Right cardiac atrium (tissue), 5 donors: ENCODE results near the gene OR9A4. TPM values are rescaled to one million over a fixed set of nuclear protein-coding genes. Genes with fewer than 3 reads are reported as not detected.

ENCODE experiments used
- ATAC-seq, 2 donors: fragments of 200-7000 bp; cut with Tn5 transposase; one replicate each; pipeline versions ENCODE4 v1.8.0 to v1.9.1; 2020; ENCODE audit warnings: moderate library complexity in 2 of 2, mild to moderate bottlenecking in 1 of 2
- DNase-seq, 3 donors: peaks; one replicate each; pipeline ENCODE4 v3.0.0-alpha.2; 2020
- H3K27ac ChIP-seq: one replicate; pipeline ENCODE4 v1.5.1; 2013; ENCODE audit warnings: mild to moderate bottlenecking, low read length, control low read depth, moderate library complexity
- H3K27me3 ChIP-seq: one replicate; pipeline ENCODE4 v1.6.1; 2013; ENCODE audit not compliant: control insufficient read depth, insufficient read depth
- H3K4me1 ChIP-seq: one replicate; pipeline ENCODE4 v1.6.1; 2013; ENCODE audit warnings: low read length; ENCODE audit not compliant: control insufficient read depth, insufficient read depth
- H3K4me3 ChIP-seq: one replicate; pipeline ENCODE4 v1.5.1; 2013; ENCODE audit warnings: low read length, control low read depth
- H3K9me3 ChIP-seq: one replicate; pipeline ENCODE4 v1.6.1; 2013; ENCODE audit warnings: low read length; ENCODE audit not compliant: control insufficient read depth
- WGBS: extraction: QIAGEN DNeasy Blood & Tissue Kit; methylation state at CpG from one replicate; pipeline ENCODE4 v1.1.7; 2013; 5-methylcytosine and 5-hydroxymethylcytosine counted together
- intact Hi-C, 4 donors: fragments of 100-400 bp; cut with DNase I; formaldehyde crosslinking; loops; one replicate each; pipeline versions ENCODE4 v1.11.0 to v1.14.0; 2022 to 2023
- long read RNA-seq, 4 donors: library from polyadenylated mRNA; unstranded; transcript quantifications; one replicate each; pipeline ENCODE4 v2.0.0, GENCODE V29; 2020 to 2021
- polyA plus RNA-seq: library from polyadenylated mRNA; stranded (reverse); fragments of 200-250 nt; gene quantifications from one replicate; pipeline ENCODE4 v1.2.3, GENCODE V29; 2013
- total RNA-seq, 4 donors: library from RNA; stranded (reverse); fragmentation: NEBNext Ultra II Directional; extraction: Animal tissue kit (Norgen Biotek cat#: 25700); gene quantifications; one replicate each; pipeline ENCODE4 v1.2.1, GENCODE V29; 2021
- donor health status: healthy with polysubstance abuse.
- donor health status: DM: no; HTN: yes; CAD: no.
- donor health status: DM: no; HTN: no; CAD: no.
- donor health status: DM: no; HTN: yes; CAD: no; lungs with severe emphysema.
- donor health status: DM: yes; HTN: yes; CAD: no.

Gene OR9A4, protein sequence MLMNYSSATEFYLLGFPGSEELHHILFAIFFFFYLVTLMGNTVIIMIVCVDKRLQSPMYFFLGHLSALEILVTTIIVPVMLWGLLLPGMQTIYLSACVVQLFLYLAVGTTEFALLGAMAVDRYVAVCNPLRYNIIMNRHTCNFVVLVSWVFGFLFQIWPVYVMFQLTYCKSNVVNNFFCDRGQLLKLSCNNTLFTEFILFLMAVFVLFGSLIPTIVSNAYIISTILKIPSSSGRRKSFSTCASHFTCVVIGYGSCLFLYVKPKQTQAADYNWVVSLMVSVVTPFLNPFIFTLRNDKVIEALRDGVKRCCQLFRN
- total RNA-seq: under 1 TPM in 1 of 4 donors, not detected in 3; 0.20 TPM
- not detected for polyA plus RNA-seq
- long read RNA-seq, donor 1: 0 reads
- long read RNA-seq, donor 2: 0 reads
- long read RNA-seq, donor 3: 0 reads
- long read RNA-seq, donor 4: 0 reads

DNA sequence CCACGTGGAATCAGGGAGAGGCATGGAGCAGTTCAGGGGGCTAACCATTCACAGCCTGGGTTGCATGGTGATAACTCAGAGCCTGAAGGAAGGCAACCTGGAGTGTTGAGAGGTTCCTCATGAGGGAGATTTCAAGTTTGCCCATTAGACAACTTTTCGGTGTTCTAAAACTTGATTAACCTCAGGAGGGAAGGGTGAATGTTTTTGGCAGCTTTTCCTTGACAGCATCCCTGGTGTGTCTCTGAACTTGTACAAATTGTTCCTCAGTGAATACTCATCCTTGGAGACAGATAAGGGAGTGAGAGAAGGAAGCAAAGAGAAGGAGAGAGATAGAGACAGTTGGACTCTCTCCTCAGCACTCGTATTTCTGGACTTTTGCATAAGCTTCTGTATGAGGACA is at the start of gene OR9A4:
OR9A4 (plus strand) TSS at position 301 of the 400 bp plus-strand sequence. CDS start 2,477 bp downstream, outside the sequence.
- H3K4me3 ChIP-seq: no peak within 1 kb of the TSS
- H3K27me3 ChIP-seq: no peaks in the 10 kb centered on the region
- intact Hi-C loops: no loop called here
- no peak within 1 kb of the TSS for H3K27ac ChIP-seq
- no peaks in the 10 kb centered on the region for H3K9me3 ChIP-seq
- DNase-seq (no peak), ATAC-seq (no peak)
- no peaks in the 10 kb centered on the region for H3K4me1 ChIP-seq
- 74% methylated on average over 3 of the region's 3 CpGs for WGBS

- intact Hi-C loops: no loop called here
- no peak for DNase-seq
- Histone ChIP-seq H3K27ac (no peak overlapping the region), H3K4me1 (no peaks in the 10 kb centered on the region), H3K9me3 (no peaks in the 10 kb centered on the region), H3K27me3 (no peaks in the 10 kb centered on the region), H3K4me3 (no peak overlapping the region)
- 83% methylated on average over 2 of the region's 2 CpGs for WGBS
- ATAC-seq: no peak
Observed at GRCh38 chr7:141866974-141867373, 49.2 kb upstream of the OR9A4 start.

GRCh38 chr7:141872931-141873330 is 43.3 kb upstream of the OR9A4 start:
- intact Hi-C loops: no loop called here
- DNase-seq (no peak), ATAC-seq (no peak)
- Histone ChIP-seq H3K4me3 (no peak overlapping the region), H3K27ac (no peak overlapping the region), H3K4me1 (no peaks in the 10 kb centered on the region), H3K9me3 (peaks cover 2% of the 10 kb centered on the region), H3K27me3 (no peaks in the 10 kb centered on the region)
- WGBS: 88% methylated on average over 3 of the region's 3 CpGs

DNA sequence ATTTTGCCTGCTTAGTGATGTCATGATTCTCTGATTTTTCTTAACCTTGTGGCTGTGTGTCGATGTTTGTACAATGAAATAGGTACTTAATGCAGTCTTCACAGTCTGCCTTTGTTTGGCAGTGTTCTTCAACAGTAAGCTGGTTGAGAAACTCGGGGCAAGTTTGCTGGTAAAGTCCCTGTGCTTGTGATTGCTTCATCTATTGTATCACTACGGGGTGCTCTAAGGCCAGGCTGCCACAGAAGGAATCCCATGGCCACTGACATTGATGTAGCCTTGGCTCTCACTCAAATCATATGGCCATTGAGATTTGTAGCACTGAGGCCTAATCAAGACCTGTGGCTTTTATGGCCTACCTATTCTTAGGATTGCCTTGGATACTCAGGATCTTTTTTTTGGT is 41.4 kb upstream of the OR9A4 start:
- no peak for DNase-seq
- 59% methylated on average over 3 of the region's 3 CpGs for WGBS
- H3K27me3 ChIP-seq: no peaks in the 10 kb centered on the region
- no peak for ATAC-seq
- no peak overlapping the region for H3K4me3 ChIP-seq
- no peaks in the 10 kb centered on the region for H3K4me1 ChIP-seq
- H3K9me3 ChIP-seq: peaks cover 2% of the 10 kb centered on the region
- intact Hi-C loops: no loop called here
- no peak overlapping the region for H3K27ac ChIP-seq

GRCh38 chr7:141875453-141875852 is 40.7 kb upstream of the OR9A4 start:
- ATAC-seq (no peak), DNase-seq (no peak)
- peaks cover 2% of the 10 kb centered on the region for H3K9me3 ChIP-seq
- no peak overlapping the region for H3K27ac ChIP-seq
- 84% methylated on average over 2 of the region's 2 CpGs for WGBS
- no peaks in the 10 kb centered on the region for H3K4me1 ChIP-seq
- no peak overlapping the region for H3K4me3 ChIP-seq
- intact Hi-C loops: no loop called here
- no peaks in the 10 kb centered on the region for H3K27me3 ChIP-seq

DNA sequence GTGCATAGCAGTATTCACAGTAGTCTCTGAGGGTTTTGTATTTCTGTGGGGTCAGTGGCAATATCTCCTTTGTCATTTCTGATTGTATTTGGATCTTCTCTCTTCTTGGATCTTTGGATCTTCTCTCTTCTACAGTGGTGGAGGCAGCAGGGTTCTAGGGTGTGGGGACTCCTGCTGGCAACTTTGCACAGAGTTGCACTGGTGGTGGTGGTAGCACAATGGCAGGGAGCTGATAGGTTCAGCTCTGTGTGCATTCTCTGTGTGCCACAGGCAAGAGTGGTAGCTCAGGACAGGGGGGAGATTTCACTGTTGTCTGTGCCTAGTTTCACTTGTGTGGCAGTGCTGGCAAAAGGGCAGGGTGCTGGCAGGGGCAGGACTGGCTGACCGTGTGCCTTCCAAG is 39.8 kb upstream of the OR9A4 start:
- ATAC-seq (no peak), DNase-seq (no peak)
- Histone ChIP-seq H3K27me3 (no peaks in the 10 kb centered on the region), H3K4me1 (no peaks in the 10 kb centered on the region), H3K27ac (no peak overlapping the region), H3K9me3 (peaks cover 2% of the 10 kb centered on the region), H3K4me3 (no peak overlapping the region)
- 79% methylated on average over 1 of the region's 1 CpG for WGBS
- intact Hi-C loops: no loop called here

GRCh38 chr7:141877365-141877764 is 38.8 kb upstream of the OR9A4 start:
- no peak for DNase-seq
- intact Hi-C loops: no loop called here
- Histone ChIP-seq H3K27ac (no peak overlapping the region), H3K4me1 (no peaks in the 10 kb centered on the region), H3K27me3 (no peaks in the 10 kb centered on the region), H3K9me3 (peaks cover 2% of the 10 kb centered on the region), H3K4me3 (no peak overlapping the region)
- 86% methylated on average over 3 of the region's 3 CpGs for WGBS
- ATAC-seq: no peak

GRCh38 chr7:141880960-141881359 is 35.2 kb upstream of the OR9A4 start:
- 61% methylated on average over 5 of the region's 5 CpGs for WGBS
- H3K9me3 ChIP-seq: peaks cover 2% of the 10 kb centered on the region
- no peak overlapping the region for H3K27ac ChIP-seq
- no peak overlapping the region for H3K4me3 ChIP-seq
- ATAC-seq: no peak
- intact Hi-C loops: no loop called here
- no peak for DNase-seq
- H3K27me3 ChIP-seq: no peaks in the 10 kb centered on the region
- no peaks in the 10 kb centered on the region for H3K4me1 ChIP-seq

DNA sequence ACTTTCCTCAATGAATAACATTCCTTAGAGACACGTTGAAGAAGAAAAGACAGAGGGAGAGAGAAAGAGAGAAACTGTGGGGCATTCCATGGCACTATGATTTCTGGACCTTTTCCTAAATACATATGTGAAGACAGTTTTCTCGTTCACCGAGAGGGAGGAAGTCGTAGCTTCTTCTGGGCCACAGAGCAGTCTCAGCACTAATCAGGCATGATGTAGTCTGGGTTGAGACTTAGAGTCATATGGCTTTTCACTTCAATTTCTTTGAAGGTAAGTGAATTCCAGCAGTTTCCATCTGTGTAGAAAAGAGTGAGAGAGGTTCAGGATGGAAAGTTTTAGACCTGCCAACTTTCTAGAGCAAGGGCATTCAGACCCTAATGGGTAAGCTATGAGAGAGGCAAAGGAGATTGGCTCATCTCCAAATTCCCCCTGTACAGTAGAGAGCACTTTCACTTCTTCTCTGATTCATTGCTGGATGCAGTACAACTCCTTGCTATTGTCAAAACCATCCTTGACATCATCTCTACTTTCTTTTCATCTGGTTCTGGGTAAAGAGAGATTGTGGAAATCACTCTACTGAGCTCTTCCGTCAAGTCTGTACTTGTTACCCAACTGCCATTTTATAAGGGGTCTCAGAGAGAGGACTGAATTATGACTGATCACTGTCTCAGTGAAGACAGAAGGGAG is 31.5 kb upstream of the OR9A4 start:
- H3K4me1 ChIP-seq: no peaks in the 10 kb centered on the region
- DNase-seq: no peak
- intact Hi-C loops: no loop called here
- no peaks in the 10 kb centered on the region for H3K9me3 ChIP-seq
- WGBS: 77% methylated on average over 5 of the region's 5 CpGs
- H3K27ac ChIP-seq: no peak overlapping the region
- no peaks in the 10 kb centered on the region for H3K27me3 ChIP-seq
- ATAC-seq: no peak
- H3K4me3 ChIP-seq: no peak overlapping the region

DNA sequence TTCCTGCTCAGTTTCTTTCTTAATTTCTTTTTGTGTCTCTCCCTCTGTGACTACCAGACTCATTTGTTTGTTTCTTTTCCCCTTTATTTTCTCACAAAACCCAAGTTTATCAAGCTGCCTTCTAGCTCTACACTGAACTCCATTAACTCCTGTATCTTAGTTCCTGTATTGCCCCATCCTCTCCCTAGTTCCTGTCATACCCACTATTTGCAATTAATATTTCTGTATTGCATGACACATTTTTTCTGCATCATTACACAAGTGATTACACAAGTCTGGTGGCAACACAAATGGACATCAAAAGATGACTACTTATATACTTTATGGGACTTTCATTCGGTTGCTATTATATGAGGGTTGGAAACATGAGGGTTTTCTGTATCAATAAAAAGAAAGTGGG is 26.9 kb upstream of the OR9A4 start:
- no peak overlapping the region for H3K4me3 ChIP-seq
- ATAC-seq (no peak), DNase-seq (no peak)
- H3K9me3 ChIP-seq: no peaks in the 10 kb centered on the region
- no peaks in the 10 kb centered on the region for H3K27me3 ChIP-seq
- intact Hi-C loops: no loop called here
- WGBS: 82% methylated on average over 1 of the region's 1 CpG
- no peaks in the 10 kb centered on the region for H3K4me1 ChIP-seq
- no peak overlapping the region for H3K27ac ChIP-seq

- intact Hi-C loops: no loop called here
Observed at GRCh38 chr7:141891336-141891735, 24.9 kb upstream of the OR9A4 start.

More at GRCh38 chr7:141891336-141891735, 24.9 kb upstream of the OR9A4 start:
- DNase-seq (no peak), ATAC-seq (no peak)
- Histone ChIP-seq H3K9me3 (no peaks in the 10 kb centered on the region), H3K4me1 (no peaks in the 10 kb centered on the region), H3K4me3 (no peak overlapping the region), H3K27ac (no peak overlapping the region), H3K27me3 (no peaks in the 10 kb centered on the region)
- WGBS: 65% methylated on average over 3 of the region's 3 CpGs
